ENCODE data around the gene GCH1.

Gene GCH1

GRCh38 chr14:54856152-54856551 is 46.5 kb downstream of the GCH1 start:
- H3K4me3 ChIP-seq (ENCODE audit: low read length), result no peak overlapping the region
- no peak overlapping the region for H3K4me2 ChIP-seq (ENCODE audit: low read length)
- no peak overlapping the region for H3K9ac ChIP-seq (ENCODE audit: low read length)
- H2AFZ ChIP-seq (ENCODE audit: low read depth, low read length), result no peak overlapping the region
- TF ChIP-seq, protein P1, sequence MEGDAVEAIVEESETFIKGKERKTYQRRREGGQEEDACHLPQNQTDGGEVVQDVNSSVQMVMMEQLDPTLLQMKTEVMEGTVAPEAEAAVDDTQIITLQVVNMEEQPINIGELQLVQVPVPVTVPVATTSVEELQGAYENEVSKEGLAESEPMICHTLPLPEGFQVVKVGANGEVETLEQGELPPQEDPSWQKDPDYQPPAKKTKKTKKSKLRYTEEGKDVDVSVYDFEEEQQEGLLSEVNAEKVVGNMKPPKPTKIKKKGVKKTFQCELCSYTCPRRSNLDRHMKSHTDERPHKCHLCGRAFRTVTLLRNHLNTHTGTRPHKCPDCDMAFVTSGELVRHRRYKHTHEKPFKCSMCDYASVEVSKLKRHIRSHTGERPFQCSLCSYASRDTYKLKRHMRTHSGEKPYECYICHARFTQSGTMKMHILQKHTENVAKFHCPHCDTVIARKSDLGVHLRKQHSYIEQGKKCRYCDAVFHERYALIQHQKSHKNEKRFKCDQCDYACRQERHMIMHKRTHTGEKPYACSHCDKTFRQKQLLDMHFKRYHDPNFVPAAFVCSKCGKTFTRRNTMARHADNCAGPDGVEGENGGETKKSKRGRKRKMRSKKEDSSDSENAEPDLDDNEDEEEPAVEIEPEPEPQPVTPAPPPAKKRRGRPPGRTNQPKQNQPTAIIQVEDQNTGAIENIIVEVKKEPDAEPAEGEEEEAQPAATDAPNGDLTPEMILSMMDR (IDR thresholded peaks at IDR 0.05; ENCODE audit: low read depth, low read length), result no peak
- TF ChIP-seq EZH2phosphoT487 (IDR thresholded peaks at IDR 0.05; ENCODE audit: low read depth), result no peak
- no peaks in the 10 kb centered on the region for H3K9me3 ChIP-seq (ENCODE audit: insufficient read depth, low read length)
- no peaks in the 10 kb centered on the region for H4K20me1 ChIP-seq (ENCODE audit: insufficient read depth, low read length)
- H3K36me3 ChIP-seq (replicated peaks; ENCODE audit: low read depth, low read length), result no peaks in the 10 kb centered on the region
- H3K4me1 ChIP-seq (ENCODE audit: low read length), result peaks cover 17% of the 10 kb centered on the region
- no peaks in the 10 kb centered on the region for H3K79me2 ChIP-seq (ENCODE audit: low read length)
- no peak overlapping the region for H3K27ac ChIP-seq (ENCODE audit: low read length)
- H3K27me3 ChIP-seq (ENCODE audit: low read depth, low read length), result no peaks in the 10 kb centered on the region

- no peak overlapping the region for H3K27ac ChIP-seq (ENCODE audit: low read length)
- TF ChIP-seq, protein P1 (IDR thresholded peaks at IDR 0.05; ENCODE audit: low read depth, low read length), result no peak
- no peak for TF ChIP-seq EZH2phosphoT487 (IDR thresholded peaks at IDR 0.05; ENCODE audit: low read depth)
- no peak overlapping the region for H3K9ac ChIP-seq (ENCODE audit: low read length)
- no peak overlapping the region for H2AFZ ChIP-seq (ENCODE audit: low read depth, low read length)
- no peaks in the 10 kb centered on the region for H3K27me3 ChIP-seq (ENCODE audit: low read depth, low read length)
- no peaks in the 10 kb centered on the region for H3K79me2 ChIP-seq (ENCODE audit: low read length)
- H3K4me1 ChIP-seq (ENCODE audit: low read length), result peaks cover 17% of the 10 kb centered on the region
- H3K4me3 ChIP-seq (ENCODE audit: low read length), result no peak overlapping the region
- no peaks in the 10 kb centered on the region for H3K36me3 ChIP-seq (replicated peaks; ENCODE audit: low read depth, low read length)
- H3K4me2 ChIP-seq (ENCODE audit: low read length), result no peak overlapping the region
- H4K20me1 ChIP-seq (ENCODE audit: insufficient read depth, low read length), result no peaks in the 10 kb centered on the region
- no peaks in the 10 kb centered on the region for H3K9me3 ChIP-seq (ENCODE audit: insufficient read depth, low read length)
Observed at GRCh38 chr14:54854181-54854580, 48.4 kb downstream of the GCH1 start.

DNA sequence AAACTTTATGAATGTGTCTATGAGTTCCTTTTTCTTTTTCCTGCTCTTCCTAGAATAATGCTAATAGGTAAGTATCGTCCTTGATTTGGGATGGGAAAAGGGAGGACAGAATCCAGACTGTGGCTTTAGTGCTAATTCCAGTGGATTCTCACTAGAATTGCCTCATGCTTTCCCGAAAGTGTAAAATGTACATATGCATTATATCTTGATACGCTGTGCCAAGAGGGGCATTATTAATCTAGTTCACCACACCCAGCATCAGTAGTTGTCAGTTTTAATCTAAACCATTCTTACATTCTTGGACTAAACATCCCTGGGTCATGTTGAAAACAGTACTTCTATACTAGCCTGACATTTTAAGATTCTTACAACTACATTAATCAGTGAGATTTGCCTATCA is 49.3 kb downstream of the GCH1 start:
- TF ChIP-seq, protein P1 (IDR thresholded peaks at IDR 0.05; ENCODE audit: low read depth, low read length), result no peak
- TF ChIP-seq EZH2phosphoT487 (IDR thresholded peaks at IDR 0.05; ENCODE audit: low read depth), result no peak
- no peak overlapping the region for H3K27ac ChIP-seq (ENCODE audit: low read length)
- no peaks in the 10 kb centered on the region for H3K9me3 ChIP-seq (ENCODE audit: insufficient read depth, low read length)
- H3K4me3 ChIP-seq (ENCODE audit: low read length), result no peak overlapping the region
- no peak overlapping the region for H3K4me2 ChIP-seq (ENCODE audit: low read length)
- no peaks in the 10 kb centered on the region for H4K20me1 ChIP-seq (ENCODE audit: insufficient read depth, low read length)
- peaks cover 12% of the 10 kb centered on the region for H3K4me1 ChIP-seq (ENCODE audit: low read length)
- no peaks in the 10 kb centered on the region for H3K79me2 ChIP-seq (ENCODE audit: low read length)
- no peak overlapping the region for H3K9ac ChIP-seq (ENCODE audit: low read length)
- H2AFZ ChIP-seq (ENCODE audit: low read depth, low read length), result no peak overlapping the region
- H3K27me3 ChIP-seq (ENCODE audit: low read depth, low read length), result no peaks in the 10 kb centered on the region
- no peaks in the 10 kb centered on the region for H3K36me3 ChIP-seq (replicated peaks; ENCODE audit: low read depth, low read length)

DNA sequence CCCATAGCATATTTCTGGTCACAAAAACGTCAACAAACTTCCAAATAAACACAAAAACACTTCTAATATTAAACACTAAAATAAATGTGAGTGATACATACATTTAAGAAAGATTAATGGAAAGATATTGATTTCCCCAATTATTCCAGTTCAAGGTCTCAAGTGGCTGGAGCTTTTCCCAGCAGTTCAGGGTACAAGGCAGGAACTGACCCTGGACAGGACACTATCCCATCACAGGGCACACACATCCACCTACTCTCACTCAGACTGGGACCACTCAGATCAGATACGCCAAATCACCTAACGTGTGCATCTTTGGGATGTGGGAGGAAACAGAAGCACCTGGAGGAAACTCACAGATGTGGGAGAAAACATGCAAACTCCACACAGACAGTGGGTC is 50.4 kb downstream of the GCH1 start:
- H3K9ac ChIP-seq (ENCODE audit: low read length), result no peak overlapping the region
- no peaks in the 10 kb centered on the region for H3K79me2 ChIP-seq (ENCODE audit: low read length)
- H3K36me3 ChIP-seq (replicated peaks; ENCODE audit: low read depth, low read length), result no peaks in the 10 kb centered on the region
- peaks cover under 1% of the 10 kb centered on the region; the same call in 1 of the 2 replicates for H3K4me1 ChIP-seq (ENCODE audit: low read length)
- no peaks in the 10 kb centered on the region for H3K9me3 ChIP-seq (ENCODE audit: insufficient read depth, low read length)
- H3K4me2 ChIP-seq (ENCODE audit: low read length), result no peak overlapping the region
- H3K27ac ChIP-seq (ENCODE audit: low read length), result no peak overlapping the region
- no peaks in the 10 kb centered on the region for H3K27me3 ChIP-seq (ENCODE audit: low read depth, low read length)
- no peak overlapping the region for H2AFZ ChIP-seq (ENCODE audit: low read depth, low read length)
- H3K4me3 ChIP-seq (ENCODE audit: low read length), result no peak overlapping the region
- no peaks in the 10 kb centered on the region for H4K20me1 ChIP-seq (ENCODE audit: insufficient read depth, low read length)
- no peak for TF ChIP-seq EZH2phosphoT487 (IDR thresholded peaks at IDR 0.05; ENCODE audit: low read depth)
- TF ChIP-seq, protein P1 (IDR thresholded peaks at IDR 0.05; ENCODE audit: low read depth, low read length), result no peak

Measured in OCI-LY3 (cell line).